HG03342 (cell line): ENCODE results near the gene KIF13A.
"Not testable (repeated sequence)": the region's sequence is repeated elsewhere in the genome, so short reads cannot be mapped to it uniquely, and the experiment has no call there.

ENCODE experiments used
- ATAC-seq: cut with Tn5 transposase; IDR thresholded peaks from one replicate; pipeline ENCODE4 v1.9.1; 2021; ENCODE audit warnings: mild to moderate bottlenecking, moderate library complexity; ENCODE audit not compliant: unreplicated experiment

The KIF13A gene

DNA sequence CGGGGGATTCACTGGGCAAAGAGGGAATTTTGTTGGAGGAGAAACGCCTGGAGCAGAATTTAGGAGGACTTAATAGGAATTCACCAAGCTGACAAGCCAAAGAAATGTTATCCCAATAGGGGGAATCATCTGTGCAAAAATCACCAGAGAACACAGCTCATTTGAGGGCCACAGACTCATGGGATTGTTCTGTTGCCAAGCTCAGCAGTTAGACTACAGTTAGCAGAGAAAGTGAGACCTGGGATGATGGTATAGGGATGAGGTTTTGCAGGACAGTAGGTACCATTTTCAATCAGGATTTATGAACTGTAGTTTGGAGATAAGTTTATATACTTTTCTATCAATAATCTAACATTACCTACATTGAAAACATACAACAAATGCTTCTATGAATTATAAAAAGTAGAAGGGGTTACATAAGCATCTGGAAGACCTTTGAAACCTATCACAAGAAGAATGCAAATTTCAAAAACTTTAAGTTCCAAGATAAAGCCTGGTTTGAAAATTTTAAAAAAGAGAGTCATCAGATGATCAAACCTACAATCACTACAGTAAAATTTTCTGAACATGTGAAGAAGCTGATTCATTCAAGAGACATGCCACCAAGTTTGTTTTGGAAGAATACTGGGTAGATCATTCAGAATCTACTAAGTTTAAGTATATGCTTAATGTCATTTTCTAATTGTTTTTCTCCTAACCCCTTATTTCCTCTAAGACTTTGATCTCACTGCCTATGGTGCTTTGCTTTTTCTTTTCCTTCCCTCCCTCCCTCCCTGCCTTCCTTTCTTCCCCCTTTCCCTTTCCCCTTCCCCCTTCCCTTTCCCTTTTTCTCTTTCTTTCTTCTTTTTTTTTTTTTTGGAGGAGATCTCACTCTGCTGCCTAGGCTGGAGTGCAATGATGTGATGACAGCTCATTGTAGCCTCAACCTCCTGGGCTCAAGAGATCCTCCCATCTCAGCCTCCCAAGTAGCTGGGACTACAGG lies 81.5 kb downstream of the KIF13A start:
- ATAC-seq = no peak

DNA sequence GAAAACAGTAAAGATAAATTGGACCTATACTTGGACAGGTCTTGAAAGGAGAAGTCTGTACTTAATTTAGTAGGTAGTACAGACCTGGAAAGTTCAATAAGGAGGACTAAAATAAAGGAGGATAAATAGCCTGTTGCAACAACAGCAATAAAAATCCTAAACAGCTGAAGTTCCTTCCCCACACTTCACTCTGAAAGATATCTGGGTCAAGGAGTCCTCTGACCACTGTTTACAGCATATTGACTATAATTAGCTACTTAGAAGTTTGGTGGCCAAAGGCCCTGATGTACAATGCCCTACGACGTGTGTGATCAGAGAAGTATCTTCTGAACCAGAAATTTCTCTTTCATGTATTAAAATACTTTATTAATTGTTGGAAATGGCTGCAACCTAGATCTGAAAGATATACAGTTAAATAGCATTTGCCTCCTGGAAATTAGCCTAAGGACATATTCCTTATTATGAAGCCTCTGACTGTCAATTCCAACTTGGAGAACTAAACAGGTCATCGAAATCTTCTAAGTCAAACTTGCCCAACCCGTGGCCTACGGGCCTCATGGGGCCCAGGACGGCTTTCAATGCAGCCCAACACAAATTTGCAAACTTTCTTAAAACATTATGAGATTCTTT lies 82.8 kb downstream of the KIF13A start:
- ATAC-seq = no peak

DNA sequence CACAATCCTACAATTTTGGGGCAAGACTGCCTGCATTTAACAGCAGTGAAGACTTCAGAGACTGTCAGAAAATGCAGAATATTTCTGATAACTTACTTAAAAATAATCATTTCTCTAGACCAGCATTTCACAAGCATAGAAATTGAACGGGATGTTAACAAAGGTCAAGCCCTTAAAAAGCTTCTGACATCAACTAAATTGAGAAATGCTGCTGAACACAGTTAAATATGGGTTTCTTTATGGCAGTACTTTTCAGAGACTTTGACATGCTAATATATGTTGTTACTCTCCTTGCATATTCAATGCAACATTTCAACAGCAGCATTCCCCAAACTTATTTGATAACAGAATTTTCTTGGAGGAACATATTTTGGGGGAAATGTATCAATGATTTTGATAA lies 84.5 kb downstream of the KIF13A start:
- no peak for ATAC-seq

DNA sequence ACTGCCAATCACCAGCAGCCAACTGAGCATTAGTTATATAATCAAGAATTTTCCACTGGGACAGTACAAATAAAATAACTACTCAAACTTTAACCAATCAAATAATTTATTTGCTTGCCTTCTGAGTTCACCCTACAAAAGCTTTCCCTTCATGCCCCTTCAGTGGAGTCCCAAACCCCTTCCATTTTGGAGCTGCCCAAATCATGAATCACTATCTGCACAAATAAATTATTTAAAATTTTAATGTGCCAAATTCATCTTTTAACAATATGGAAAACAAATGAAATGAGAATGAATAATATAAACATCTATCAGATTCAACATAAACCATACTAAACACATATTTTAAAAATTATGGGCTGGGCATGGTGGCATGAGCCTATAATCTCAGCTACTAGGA lies 85.9 kb downstream of the KIF13A start:
- ATAC-seq = no peak

DNA sequence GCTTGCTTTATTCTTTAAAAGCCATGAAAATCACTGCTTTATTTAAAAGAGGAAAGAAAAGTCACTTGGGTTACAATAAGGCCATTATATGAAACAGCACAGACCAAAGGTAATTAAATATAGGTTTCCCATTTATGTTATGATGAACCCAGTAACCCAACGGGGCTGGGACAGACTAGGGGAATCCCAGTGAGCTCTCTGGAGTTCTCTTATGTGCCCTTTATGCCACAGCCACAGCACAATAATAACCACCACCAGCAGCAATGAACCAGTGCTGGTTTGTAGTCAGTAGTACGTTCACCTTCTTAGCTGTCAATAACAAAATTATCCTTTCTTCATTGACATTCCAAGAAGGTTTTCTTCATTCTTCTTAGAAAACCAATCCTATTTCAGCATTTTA lies 87.4 kb downstream of the KIF13A start:
- ATAC-seq = no peak

DNA sequence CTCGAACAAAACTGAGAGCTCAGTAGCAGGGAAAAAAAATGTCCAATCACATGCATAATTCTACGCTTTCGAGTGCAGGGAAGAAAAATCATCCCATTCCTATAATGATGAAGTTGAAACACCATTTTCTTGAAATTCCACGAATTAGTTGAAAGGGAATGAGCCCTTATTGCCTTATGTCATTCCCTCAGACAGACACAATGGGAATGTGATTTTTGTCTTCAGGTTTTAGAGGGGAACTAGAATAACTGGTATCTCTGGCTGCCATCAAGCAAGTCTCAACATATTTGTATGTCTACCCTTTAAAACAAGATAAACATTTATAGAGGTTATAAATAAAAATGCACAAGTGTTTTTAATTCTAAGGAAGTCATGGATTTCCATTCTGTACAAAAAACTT lies 87.9 kb downstream of the KIF13A start:
- no peak for ATAC-seq

DNA sequence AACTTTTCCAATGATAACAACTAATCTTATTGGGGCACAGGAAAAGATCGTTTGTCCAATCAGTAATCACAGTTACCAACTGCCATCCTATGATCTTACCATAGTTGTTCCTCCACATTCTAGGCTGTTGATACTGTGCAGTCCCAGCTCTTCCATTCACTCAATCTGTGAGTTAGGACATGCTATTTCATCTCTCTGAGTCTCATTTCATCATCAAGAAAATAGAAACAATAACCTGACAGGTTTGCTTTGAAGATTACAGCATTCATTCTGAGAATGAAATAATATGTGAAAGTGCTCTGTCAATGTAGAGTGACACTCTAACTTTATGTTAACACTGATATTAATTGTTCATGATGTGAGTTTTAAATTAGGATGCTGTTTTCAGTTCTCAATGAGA lies 89.8 kb downstream of the KIF13A start:
- no peak for ATAC-seq

DNA sequence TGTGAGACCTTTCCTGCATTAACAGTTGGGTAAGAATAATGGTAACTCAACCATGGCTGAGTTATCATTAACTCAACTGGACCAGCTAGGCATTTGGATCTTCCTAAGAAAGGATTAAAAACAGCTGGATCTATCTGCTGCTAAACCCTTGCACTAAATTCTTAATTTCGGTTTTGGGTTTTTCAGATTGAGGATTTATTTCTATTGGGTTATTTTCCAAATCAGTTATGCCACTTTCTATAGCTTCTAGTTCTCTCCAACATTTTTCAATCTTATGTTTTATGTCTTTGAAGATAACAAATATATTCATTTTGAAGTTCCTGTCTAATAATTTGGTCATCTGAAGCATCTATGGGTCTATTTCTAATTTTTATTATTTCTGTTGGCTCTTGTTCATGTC lies 92.5 kb downstream of the KIF13A start:
- no peak for ATAC-seq

DNA sequence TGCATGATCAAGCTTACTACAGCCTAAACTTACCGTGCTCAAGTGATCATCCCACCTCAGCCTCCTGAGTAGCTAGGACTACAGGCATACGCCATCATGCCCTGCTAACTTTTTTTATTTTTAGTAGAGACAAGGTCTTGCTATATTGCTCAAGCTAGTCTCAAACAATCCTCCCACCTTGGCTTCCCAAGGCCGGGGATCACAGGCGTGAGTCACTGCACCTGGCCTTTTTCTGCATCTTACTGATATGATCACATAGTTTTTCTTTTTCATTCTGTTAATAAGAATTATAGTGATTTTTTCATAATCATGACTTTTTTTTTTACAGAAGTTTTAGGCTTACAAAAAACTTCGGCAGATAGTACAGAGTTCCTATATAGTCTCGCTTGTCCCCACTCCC lies 93.2 kb downstream of the KIF13A start:
- no peak for ATAC-seq

DNA sequence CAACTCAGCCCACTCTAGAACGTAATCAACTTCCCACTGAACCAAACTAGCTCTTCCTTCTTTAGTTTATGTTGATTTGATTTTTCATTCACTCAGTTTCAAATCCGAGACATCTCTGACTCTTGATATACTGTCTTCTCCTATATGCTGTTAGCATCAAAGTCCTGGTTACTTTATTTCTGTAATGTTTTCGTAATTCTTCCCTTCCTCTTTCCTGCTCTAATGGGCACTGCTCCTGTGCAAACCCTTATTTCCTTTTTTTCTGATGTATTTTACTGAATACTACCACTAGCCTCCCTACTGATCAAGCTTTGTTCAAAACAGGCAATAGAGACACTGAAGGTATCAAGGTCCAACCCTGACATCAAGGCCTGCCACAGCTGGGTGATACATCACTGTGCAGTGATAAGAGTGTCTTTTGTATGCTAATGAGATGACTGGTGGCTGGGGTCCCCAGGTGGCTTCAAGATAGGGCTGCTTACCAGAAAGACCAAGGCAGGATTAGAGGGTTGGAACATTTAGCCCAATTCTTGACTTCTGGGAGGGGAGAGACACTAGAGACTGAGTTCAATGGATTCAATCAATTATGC lies 95.2 kb downstream of the KIF13A start:
- no peak for ATAC-seq

DNA sequence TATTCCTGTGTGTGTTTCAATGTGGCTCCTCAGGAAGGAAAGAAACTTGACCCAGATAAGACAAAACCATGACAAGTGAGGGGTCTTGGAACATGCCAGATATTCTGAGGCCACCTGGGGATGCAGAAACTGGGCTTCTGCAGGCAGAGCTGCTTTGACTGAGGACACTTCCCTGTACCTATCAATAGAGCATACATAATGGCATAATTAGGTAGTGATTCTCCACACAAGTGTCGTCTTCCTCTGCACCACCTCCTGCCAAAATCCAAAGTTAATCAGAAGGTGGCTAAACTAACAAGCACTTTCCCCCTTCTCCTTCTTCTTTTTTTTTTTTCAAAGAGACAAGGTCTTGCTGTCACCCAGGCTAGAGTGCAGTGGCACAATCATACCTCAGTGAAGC lies 97.1 kb downstream of the KIF13A start:
- no peak for ATAC-seq

DNA sequence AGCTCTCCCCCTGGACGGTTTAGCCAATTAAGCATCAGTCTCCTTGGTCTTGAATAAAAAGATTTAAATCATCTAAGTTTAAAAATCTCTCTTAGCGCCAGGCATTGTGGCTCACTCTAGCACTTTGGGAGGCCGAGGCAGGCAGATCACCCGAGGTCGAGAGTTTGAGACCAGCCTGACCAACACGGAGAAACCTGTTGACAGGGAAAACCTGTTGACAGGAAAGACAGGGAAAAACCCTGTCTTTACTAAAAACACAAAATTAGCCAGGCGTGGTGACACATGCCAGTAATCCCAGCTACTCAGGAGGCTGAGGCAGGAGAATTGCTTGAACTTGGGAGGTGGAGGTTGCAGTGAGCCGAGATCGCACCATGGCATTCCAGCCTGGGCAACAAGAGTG lies 97.7 kb downstream of the KIF13A start:
- ATAC-seq = not testable (repeated sequence)

DNA sequence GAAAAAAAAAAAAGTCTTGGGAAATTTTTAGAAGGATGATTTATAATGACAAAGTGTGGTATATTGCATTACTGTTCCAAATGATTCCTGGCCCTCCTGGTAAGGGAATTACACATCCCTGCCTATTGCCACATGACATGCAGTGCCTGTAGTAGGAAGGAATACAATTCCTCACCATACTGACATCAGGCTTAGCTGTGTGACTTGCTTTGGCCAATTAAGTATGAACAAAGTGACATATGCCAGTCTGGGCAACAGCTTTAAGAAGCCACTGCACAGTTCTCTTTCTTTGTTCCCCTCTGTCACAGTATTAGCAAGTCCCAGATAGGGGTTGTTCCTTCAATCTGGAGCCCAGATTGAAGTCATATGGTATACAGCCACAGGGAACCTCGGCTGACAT lies 100.5 kb downstream of the KIF13A start:
- no peak for ATAC-seq

DNA sequence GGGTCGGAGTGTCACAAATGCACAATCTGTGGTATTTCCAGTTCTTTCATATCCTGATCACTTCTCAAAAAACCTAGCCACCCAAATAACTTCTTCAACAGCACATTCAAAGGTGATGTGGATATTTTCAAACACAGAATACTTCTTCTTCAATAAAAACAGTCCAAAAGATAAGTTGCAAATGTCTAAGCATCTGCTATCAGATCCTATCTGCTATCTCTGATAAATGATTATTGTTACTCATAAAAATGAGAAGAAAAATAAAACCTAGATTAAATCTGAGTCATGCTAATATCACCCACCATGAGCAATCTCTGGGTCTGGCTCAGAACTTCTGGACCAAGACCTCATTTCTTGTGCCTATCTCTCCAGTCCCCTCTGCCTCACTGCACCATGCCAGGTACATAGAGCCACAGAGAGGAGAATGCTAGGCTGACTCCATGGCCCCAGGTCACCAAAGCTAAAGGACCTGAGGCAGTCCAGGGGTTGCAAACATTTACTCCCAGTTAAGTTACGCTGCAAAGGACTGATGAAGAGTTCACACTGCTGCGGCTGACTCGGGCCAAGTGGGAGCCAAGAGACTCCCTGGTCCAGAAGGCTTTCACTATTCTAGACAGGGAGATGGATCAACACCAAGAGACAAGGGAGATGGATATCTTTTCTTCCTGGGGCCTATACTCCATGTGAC lies 101.4 kb downstream of the KIF13A start:
- ATAC-seq = no peak

DNA sequence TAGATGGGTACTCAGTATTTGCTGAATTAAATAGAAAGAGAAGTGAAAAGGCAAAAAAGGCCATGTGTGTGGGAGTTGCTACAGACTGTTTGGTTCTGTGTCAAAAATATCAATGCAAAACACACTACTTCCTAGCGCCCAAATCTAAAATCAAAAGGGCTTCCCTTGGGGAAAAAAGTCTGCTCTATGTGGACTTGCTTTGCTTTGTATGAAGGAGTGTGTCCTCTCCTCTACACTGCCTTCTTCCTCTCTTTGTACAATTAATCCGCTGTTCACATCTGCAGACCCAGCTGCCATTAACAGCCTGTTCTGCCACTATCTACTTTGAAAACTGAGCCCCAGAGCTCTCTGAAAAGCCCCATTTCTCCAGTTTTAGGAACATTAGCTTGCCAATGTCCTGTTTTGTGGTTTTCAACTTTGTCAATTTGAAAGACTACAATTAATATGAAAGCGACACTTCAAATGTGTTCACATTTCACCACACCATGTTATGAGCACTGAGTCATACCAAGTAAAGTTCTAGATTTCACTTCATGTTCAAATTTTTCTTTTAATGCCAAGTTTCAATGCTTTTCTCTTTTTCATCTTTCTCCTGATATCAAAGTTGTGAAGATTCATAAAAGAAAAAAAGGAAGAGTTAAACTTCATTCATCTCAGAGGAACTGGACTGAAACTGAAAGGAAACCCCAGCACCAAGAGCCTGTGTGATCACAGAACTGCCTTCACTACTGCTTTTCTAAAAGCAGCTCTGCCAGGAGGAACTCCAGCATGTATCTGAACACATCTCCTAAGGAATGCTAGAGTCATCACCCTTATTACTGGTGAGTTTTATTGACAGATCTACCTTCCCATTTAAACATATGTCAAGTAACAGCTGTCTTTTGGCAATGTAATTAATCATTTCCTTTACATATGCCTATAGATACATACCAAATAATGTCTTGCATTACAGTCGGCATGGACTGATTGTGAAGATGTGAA lies 102.6 kb downstream of the KIF13A start:
- peak; percentile 82 for ATAC-seq

DNA sequence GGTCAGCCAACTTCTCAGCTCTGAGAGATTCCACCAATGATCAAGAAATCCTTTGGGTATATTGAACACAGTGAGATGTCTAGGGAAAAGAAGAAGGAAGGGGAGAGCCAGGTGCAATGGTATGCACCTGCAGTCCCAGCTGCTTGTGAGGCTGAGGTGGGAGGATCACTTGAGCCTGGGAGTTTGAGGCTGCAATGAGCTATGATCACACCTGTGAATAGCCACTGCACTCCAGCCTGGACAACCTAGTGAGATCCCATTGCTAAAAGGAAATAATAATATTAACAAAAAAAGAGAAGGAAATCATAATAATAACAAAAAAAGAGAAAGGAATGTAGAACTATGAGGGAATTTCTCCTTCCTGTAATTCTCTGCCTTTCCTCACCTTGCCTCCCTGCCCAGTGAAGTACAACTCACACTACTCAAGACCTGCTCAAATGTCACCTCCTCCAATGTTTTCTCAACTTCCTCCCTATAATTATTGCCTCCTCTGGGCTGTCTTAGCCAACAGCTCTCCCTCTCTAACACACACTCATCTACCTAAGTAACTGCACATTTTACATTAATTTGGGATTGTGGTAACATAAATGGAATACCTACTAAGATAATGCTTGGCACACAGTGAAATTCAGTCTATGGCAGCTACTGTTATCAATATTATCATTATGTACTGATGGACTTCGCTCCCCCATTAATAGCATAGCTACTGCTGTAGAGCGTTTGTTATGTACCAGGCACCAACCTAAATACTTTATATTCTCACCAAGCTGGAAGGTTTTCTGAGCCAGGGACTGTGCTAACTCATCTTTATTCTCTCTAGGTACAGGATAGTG lies 103.6 kb downstream of the KIF13A start:
- no peak for ATAC-seq

DNA sequence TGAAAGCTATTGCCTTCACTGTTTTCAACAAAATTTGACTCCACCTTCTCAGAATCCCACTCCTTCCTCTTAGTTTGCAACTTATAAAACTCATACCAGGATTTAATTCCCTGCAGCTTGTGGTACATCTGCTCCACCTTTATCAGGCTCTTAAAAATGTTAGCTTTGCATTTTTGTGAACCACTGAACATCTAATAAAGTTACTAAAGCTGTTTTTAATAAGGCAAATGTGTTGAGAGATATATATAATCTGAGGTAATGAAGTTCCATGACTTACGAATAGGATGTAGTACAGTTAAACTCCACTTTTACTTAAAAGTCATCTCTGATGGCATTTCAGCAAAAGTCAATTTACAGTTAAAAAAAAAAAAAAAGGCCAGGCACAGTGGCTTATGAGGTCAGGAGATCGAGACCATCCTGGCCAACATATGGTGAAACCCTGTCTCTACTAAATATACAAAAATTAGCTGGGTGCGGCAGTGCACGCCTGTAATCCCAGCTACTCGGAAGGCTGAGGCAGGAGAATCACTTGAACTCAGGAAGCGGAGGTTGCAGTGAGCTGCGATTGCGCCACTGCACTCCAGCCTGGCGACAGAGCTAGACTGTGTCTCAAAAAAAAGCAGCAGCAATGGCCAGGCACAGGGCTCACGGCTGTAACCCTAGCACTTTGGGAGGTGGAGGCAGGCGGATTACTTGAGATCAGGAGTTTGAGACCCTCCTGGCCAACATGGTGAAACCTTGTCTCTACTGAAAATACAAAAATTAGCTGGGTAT lies 106.2 kb downstream of the KIF13A start:
- ATAC-seq = no peak

DNA sequence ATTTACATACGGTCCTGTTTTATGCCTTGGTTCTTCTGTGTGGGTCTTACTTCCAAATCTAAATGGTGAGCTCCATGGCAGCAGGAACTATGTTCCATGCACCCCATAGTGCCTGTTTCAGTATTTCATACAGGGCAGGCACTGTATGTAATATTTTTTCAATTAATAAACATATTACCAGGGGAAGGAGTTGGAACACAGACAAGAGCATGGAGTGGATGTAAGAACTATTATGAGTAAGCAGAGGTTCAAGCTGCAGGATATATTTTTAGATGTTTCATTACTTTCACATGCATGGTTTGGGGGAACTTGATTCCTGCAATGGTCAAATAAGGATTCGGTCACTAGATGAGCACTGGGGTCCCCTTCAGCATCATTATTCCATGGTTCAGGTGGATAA lies 108.3 kb downstream of the KIF13A start:
- ATAC-seq = no peak

DNA sequence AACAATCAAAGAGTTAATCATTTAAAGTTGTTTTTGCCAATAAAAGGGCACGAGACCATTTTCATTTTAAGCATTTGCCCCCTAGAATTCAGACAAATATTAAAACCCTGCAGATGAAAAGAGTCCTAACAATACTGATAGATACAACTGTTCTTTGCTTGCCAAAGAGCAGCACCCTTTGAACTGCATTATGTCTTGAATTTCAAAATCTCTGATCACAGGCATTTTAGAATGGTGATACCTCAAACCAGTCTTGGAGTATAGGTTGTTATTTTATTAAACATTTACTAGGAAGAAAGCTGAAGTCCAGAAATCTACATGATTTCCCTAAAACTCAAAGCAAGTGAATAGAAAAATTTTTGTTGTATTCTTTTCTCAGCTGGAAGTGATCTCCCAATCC lies 108.7 kb downstream of the KIF13A start:
- no peak for ATAC-seq
